Measurements from ENCODE around the gene EEF1AKMT3.

EEF1AKMT3 gene

GRCh38 chr12:57772429-57773322 is at the start of gene EEF1AKMT3:
TSS of gene EEF1AKMT3 (plus strand) at chr12:57772614. CDS start at chr12:57772725, 111 bp downstream.
- peak; percentile 28 to 36 for DNase-seq

GRCh38 chr12:57722716-57723629 is 49.4 kb upstream of the EEF1AKMT3 start:
- peak in 1 of 2 experiments; percentile 20 for DNase-seq

- no peak for DNase-seq
Observed at GRCh38 chr12:57723630-57723962, 48.8 kb upstream of the EEF1AKMT3 start.

- DNase-seq = no peak
Observed at GRCh38 chr12:57724003-57724935, 48.1 kb upstream of the EEF1AKMT3 start.

GRCh38 chr12:57724936-57725740 is 47.3 kb upstream of the EEF1AKMT3 start:
- no peak for DNase-seq

- no peak for DNase-seq
Observed at GRCh38 chr12:57725851-57726150, 46.6 kb upstream of the EEF1AKMT3 start.

GRCh38 chr12:57726151-57726883 is 46.1 kb upstream of the EEF1AKMT3 start:
- peak; percentile 85 to 93 for DNase-seq

- DNase-seq = no peak
Observed at GRCh38 chr12:57726884-57727757, 45.3 kb upstream of the EEF1AKMT3 start.

GRCh38 chr12:57727758-57728395 is 44.5 kb upstream of the EEF1AKMT3 start:
- DNase-seq = no peak

GRCh38 chr12:57729321-57729844 is 43.0 kb upstream of the EEF1AKMT3 start:
- DNase-seq = no peak

- no peak for DNase-seq
Observed at GRCh38 chr12:57730336-57731067, 41.9 kb upstream of the EEF1AKMT3 start.

GRCh38 chr12:57731411-57732080 is 40.9 kb upstream of the EEF1AKMT3 start:
- no peak for DNase-seq

GRCh38 chr12:57732270-57732669 is 40.1 kb upstream of the EEF1AKMT3 start:
- DNase-seq = no peak

GRCh38 chr12:57732726-57733593 is 39.5 kb upstream of the EEF1AKMT3 start:
- DNase-seq = no peak

GRCh38 chr12:57733928-57734327 is 38.5 kb upstream of the EEF1AKMT3 start:
- DNase-seq = no peak

- DNase-seq = no peak
Observed at GRCh38 chr12:57734591-57734990, 37.8 kb upstream of the EEF1AKMT3 start.
